H9 (cell line): ENCODE data around the gene DGLUCY. TPM values are rescaled to one million over a fixed set of nuclear protein-coding genes. Genes with fewer than 3 reads are reported as not detected.

Experiments
- DNase-seq: peaks from one replicate; pipeline ENCODE4 v3.0.0-alpha.2; 2017
- H2AFZ ChIP-seq: one replicate; pipeline ENCODE4 v1.6.1; 2013; ENCODE audit warnings: mild to moderate bottlenecking, low read length, control low read depth, moderate library complexity
- H2AK5ac ChIP-seq: 2 replicates; pipeline ENCODE4 v1.6.1; 2013; ENCODE audit warnings: low read length, control low read depth, mixed read lengths; ENCODE audit not compliant: insufficient read length
- H2BK120ac ChIP-seq: one replicate; pipeline ENCODE4 v1.6.1; 2013; ENCODE audit warnings: low read depth, mild to moderate bottlenecking, low read length, control low read depth, inconsistent platforms; ENCODE audit not compliant: poor library complexity, severe bottlenecking
- H2BK12ac ChIP-seq: 2 replicates; pipeline ENCODE4 v1.6.1; 2013; ENCODE audit warnings: low read length, control low read depth, mixed read lengths, low read depth; ENCODE audit not compliant: insufficient read length
- H2BK15ac ChIP-seq: 2 replicates; pipeline ENCODE4 v1.6.1; 2013; ENCODE audit warnings: low read depth, low read length, control low read depth
- H2BK20ac ChIP-seq: one replicate; pipeline ENCODE4 v1.6.1; 2013; ENCODE audit warnings: low read depth, mild to moderate bottlenecking, low read length, control low read depth, inconsistent platforms; ENCODE audit not compliant: poor library complexity, severe bottlenecking
- H2BK5ac ChIP-seq: 2 replicates; pipeline ENCODE4 v1.6.1; 2013; ENCODE audit warnings: low read length, control low read depth, mixed read lengths; ENCODE audit not compliant: insufficient read length
- H3K14ac ChIP-seq: 2 replicates; pipeline ENCODE4 v1.6.1; 2013; ENCODE audit warnings: low read length, control low read depth; ENCODE audit not compliant: insufficient read depth
- H3K18ac ChIP-seq: 2 replicates; pipeline ENCODE4 v1.6.1; 2013; ENCODE audit warnings: low read depth, mild to moderate bottlenecking, mixed read lengths, low read length, control low read depth; ENCODE audit not compliant: insufficient read length
- H3K23ac ChIP-seq: 2 replicates; pipeline ENCODE4 v1.6.1; 2013; ENCODE audit warnings: low read length, control low read depth, mixed read lengths, low read depth; ENCODE audit not compliant: insufficient read length
- H3K23me2 ChIP-seq: 2 replicates; pipeline ENCODE4 v1.6.1; 2013; ENCODE audit warnings: low read depth, mild to moderate bottlenecking, mixed read lengths, low read length, control low read depth; ENCODE audit not compliant: insufficient read length, poor library complexity, severe bottlenecking
- H3K27ac ChIP-seq: 2 replicates; pipeline ENCODE4 v1.5.1; 2013; ENCODE audit warnings: low read length, control low read depth, mixed read lengths, low read depth; ENCODE audit not compliant: insufficient read length
- H3K27me3 ChIP-seq: 2 replicates; pipeline ENCODE4 v1.6.1; 2013; ENCODE audit warnings: low read length, control low read depth, inconsistent platforms; ENCODE audit not compliant: insufficient read depth
- H3K4ac ChIP-seq: 2 replicates; pipeline ENCODE4 v1.6.1; 2013; ENCODE audit warnings: low read depth, mild to moderate bottlenecking, control low read depth, inconsistent platforms, low read length, moderate library complexity
- H3K4me1 ChIP-seq: 2 replicates; pipeline ENCODE4 v1.6.1; 2013; ENCODE audit warnings: low read length, control low read depth, inconsistent platforms; ENCODE audit not compliant: insufficient read depth
- H3K4me2 ChIP-seq: 2 replicates; pipeline ENCODE4 v1.6.1; 2013; ENCODE audit warnings: low read length, control low read depth, mixed read lengths; ENCODE audit not compliant: insufficient read length, insufficient read depth
- H3K56ac ChIP-seq: 2 replicates; pipeline ENCODE4 v1.6.1; 2013; ENCODE audit warnings: low read depth, mild to moderate bottlenecking, mixed read lengths, low read length, control low read depth; ENCODE audit not compliant: insufficient read length
- H3K79me1 ChIP-seq: 2 replicates; pipeline ENCODE4 v1.6.1; 2013; ENCODE audit warnings: low read depth, mild to moderate bottlenecking, moderate library complexity, low read length, control low read depth, inconsistent platforms; ENCODE audit not compliant: insufficient read depth, poor library complexity, severe bottlenecking
- H3K79me2 ChIP-seq: 2 replicates; pipeline ENCODE4 v1.6.1; 2013; ENCODE audit warnings: low read length, control low read depth, inconsistent platforms; ENCODE audit not compliant: insufficient read depth
- H3K9ac ChIP-seq: 2 replicates; pipeline ENCODE4 v1.6.1; 2013; ENCODE audit warnings: low read length, control low read depth, mixed read lengths; ENCODE audit not compliant: insufficient read length; ENCODE audit errors: extremely low read depth
- H3K9me3 ChIP-seq: one replicate; pipeline ENCODE4 v1.6.1; 2013; ENCODE audit warnings: low read depth, low read length, inconsistent platforms; ENCODE audit not compliant: control insufficient read depth
- H3T11ph ChIP-seq: one replicate; pipeline ENCODE4 v1.6.1; 2013; ENCODE audit warnings: mild to moderate bottlenecking, low read length, control low read depth, inconsistent platforms
- H4K20me1 ChIP-seq: one replicate; pipeline ENCODE4 v1.6.1; 2013; ENCODE audit not compliant: control insufficient read depth, insufficient read length, insufficient read depth
- H4K5ac ChIP-seq: 2 replicates; pipeline ENCODE4 v1.6.1; 2013; ENCODE audit warnings: low read depth, mild to moderate bottlenecking, mixed read lengths, low read length, control low read depth; ENCODE audit not compliant: insufficient read length
- H4K8ac ChIP-seq: replicated peaks from 2 replicates; pipeline ENCODE4 v1.6.1; 2013; ENCODE audit warnings: low read length, control low read depth, mixed read lengths, low read depth; ENCODE audit not compliant: insufficient read length
- H4K91ac ChIP-seq: 2 replicates; pipeline ENCODE4 v1.6.1; 2013; ENCODE audit warnings: low read depth, mild to moderate bottlenecking, moderate library complexity, mixed read lengths, low read length, control low read depth; ENCODE audit not compliant: insufficient read length
- H3K27ac Mint-ChIP-seq, 3 experiments: 2 replicates in 2 of 3; 3 replicates in 1 of 3; pipeline ENCODE4 v1.8.0; 2020 to 2021; ENCODE audit warnings: mixed read lengths in 3 of 3, mild to moderate bottlenecking in 1 of 3, moderate library complexity in 1 of 3
- H3K27me3 Mint-ChIP-seq: 2 replicates; pipeline ENCODE4 v1.8.0; 2021; ENCODE audit warnings: low read depth, mild to moderate bottlenecking, moderate library complexity, mixed read lengths
- H3K36me3 Mint-ChIP-seq, 3 experiments: 2 replicates in 2 of 3; 3 replicates in 1 of 3; pipeline ENCODE4 v1.8.0; 2020 to 2021; ENCODE audit warnings: low read depth in 3 of 3, mixed read lengths in 3 of 3; ENCODE audit not compliant: insufficient read depth in 1 of 3
- H3K4me1 Mint-ChIP-seq, 2 experiments: 2 replicates each; pipeline ENCODE4 v1.8.0; 2020; ENCODE audit warnings: mixed read lengths in 2 of 2
- H3K4me3 Mint-ChIP-seq, 2 experiments: 2 replicates in 1 of 2; 3 replicates in 1 of 2; pipeline ENCODE4 v1.8.0; 2020 to 2021; ENCODE audit warnings: mild to moderate bottlenecking in 2 of 2, mixed read lengths in 2 of 2, moderate library complexity in 1 of 2
- H3K9me3 Mint-ChIP-seq, 2 experiments: 2 replicates in 1 of 2; 3 replicates in 1 of 2; pipeline ENCODE4 v1.8.0; 2020; ENCODE audit warnings: mild to moderate bottlenecking in 2 of 2, mixed read lengths in 2 of 2, moderate library complexity in 1 of 2
- CTCF ChIP-seq: fragments of 200-600 bp; sonication (generic); conservative IDR thresholded peaks from 3 replicates; pipeline ENCODE4 v1.8.0; 2021; ENCODE audit warnings: antibody characterized with exemption, mild to moderate bottlenecking
- WGBS: extraction: QIAGEN DNeasy Blood & Tissue Kit; methylation state at CpG from one replicate; pipeline ENCODE4 v1.1.7; 2013; ENCODE audit warnings: missing lambda C conversion rate, low lambda C conversion rate, mixed read lengths; ENCODE audit not compliant: insufficient read length; ENCODE audit errors: extremely low coverage; 5-methylcytosine and 5-hydroxymethylcytosine counted together
- total RNA-seq: library from RNA; stranded (reverse); gene quantifications from 2 replicates; pipeline ENCODE4 v1.2.1, GENCODE V29; 2021

Gene DGLUCY
- total RNA-seq, 1 experiment from 2014 or later: 29.6 TPM

- H3K9ac ChIP-seq: no peak overlapping the region
- Mint-ChIP-seq H3K4me3 (no peak overlapping the region), H3K9me3 (peaks cover 2 to 5% of the 10 kb centered on the region in 2 experiments; a peak in 2 of 5 replicates), H3K4me1 (peaks cover 17 to 22% of the 10 kb centered on the region in 2 experiments), H3K27ac (no peak overlapping the region), H3K36me3 (no peaks in the 10 kb centered on the region; a peak in 1 of 7 replicates), H3K27me3 (peaks cover 45% of the 10 kb centered on the region)
- H4K5ac ChIP-seq: no peak overlapping the region
- H2BK120ac ChIP-seq: no peak overlapping the region
- H3K18ac ChIP-seq: no peak overlapping the region
- no peak overlapping the region for H2AK5ac ChIP-seq
- no peak overlapping the region for H4K8ac ChIP-seq
- H3K4ac ChIP-seq: no peak overlapping the region
- H2BK12ac ChIP-seq: no peak overlapping the region
- no peak overlapping the region for H2AFZ ChIP-seq
- no peaks in the 10 kb centered on the region for H4K20me1 ChIP-seq
- TF ChIP-seq CTCF: no peak
- no peaks in the 10 kb centered on the region for H3K9me3 ChIP-seq
- H4K91ac ChIP-seq: no peak overlapping the region
- H3K79me1 ChIP-seq: no peaks in the 10 kb centered on the region
- H3K23me2 ChIP-seq: peaks cover 3% of the 10 kb centered on the region
- H3K4me1 ChIP-seq: peaks cover 2% of the 10 kb centered on the region; the same call in 1 of the 2 replicates
- H3K56ac ChIP-seq: no peak overlapping the region
- WGBS: no CpG with 5 or more reads among the region's 1 CpG
- no peak overlapping the region for H3T11ph ChIP-seq
- DNase-seq: no peak
- H2BK5ac ChIP-seq: no peak overlapping the region
- no peaks in the 10 kb centered on the region for H3K79me2 ChIP-seq
- no peak overlapping the region for H3K4me2 ChIP-seq
- H3K14ac ChIP-seq: no peak overlapping the region
- H3K27me3 ChIP-seq: no peaks in the 10 kb centered on the region; the same call in 1 of the 2 replicates
- H2BK20ac ChIP-seq: no peak overlapping the region
- H3K23ac ChIP-seq: no peak overlapping the region
- H3K27ac ChIP-seq: no peak overlapping the region
- H2BK15ac ChIP-seq: no peak overlapping the region
Observed at GRCh38 chr14:91256661-91257060, 142.8 kb downstream of the DGLUCY start.
